Peyer's patch (tissue), 4 donors: ENCODE data around the gene CBLB.

ENCODE experiments used
- CTCF ChIP-seq, 6 experiments: fragments of 450-650 bp in 4 of 6; fragments of 200-600 bp in 2 of 6; sonication (generic) in 1 of 6; IDR thresholded peaks; one replicate each; pipeline ENCODE4 v1.5.1; 2017 to 2019; ENCODE audit warnings: antibody characterized with exemption in 6 of 6, mild to moderate bottlenecking in 3 of 6, moderate library complexity in 1 of 6
- POLR2A ChIP-seq, 2 donors: fragments of 450-650 bp; IDR thresholded peaks; one replicate each; pipeline ENCODE4 v1.5.1; 2017; ENCODE audit warnings: antibody characterized with exemption in 2 of 2, mild to moderate bottlenecking in 2 of 2, moderate library complexity in 2 of 2

GRCh38 chr3:105883798-105884377 is 15.1 kb upstream of the CBLB start:
- TF ChIP-seq POLR2A (IDR thresholded peaks at IDR 0.05) (no peak), CTCF (IDR thresholded peaks at IDR 0.05) (no peak)
